ENCODE measurements around the gene STXBP3.

The STXBP3 gene

DNA sequence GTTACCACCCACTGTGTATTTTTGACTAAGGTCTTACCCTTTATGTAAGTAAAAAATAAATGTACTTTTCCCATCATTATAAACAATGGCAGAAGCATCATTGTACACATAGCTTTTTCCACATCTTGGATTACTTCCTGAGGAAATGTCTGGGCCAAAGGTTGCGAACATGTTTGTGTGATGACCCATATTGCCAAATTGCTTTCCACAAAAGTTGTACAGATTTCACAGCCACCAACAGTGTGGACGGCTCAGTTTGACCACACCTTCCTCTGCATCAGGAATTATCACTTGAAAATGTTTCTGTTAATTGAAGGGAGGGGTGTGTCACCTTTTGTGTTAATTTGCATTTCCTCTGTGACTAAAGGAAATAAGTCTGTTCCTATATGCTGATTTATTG, 84.8 kb downstream of the STXBP3 start:
- no peak overlapping the region for H3K4me3 ChIP-seq (ENCODE audit: low read depth, low read length)
- H3K4me1 ChIP-seq (ENCODE audit: control insufficient read depth, insufficient read depth, low read length), result peaks cover 2% of the 10 kb centered on the region
- no peak overlapping the region for H3K9ac ChIP-seq (ENCODE audit: low read depth, low read length)
- no peaks in the 10 kb centered on the region for H3K36me3 ChIP-seq (ENCODE audit: control insufficient read depth, insufficient read depth, low read length)
- H3K27me3 ChIP-seq (ENCODE audit: control insufficient read depth, insufficient read depth, low read length), result no peaks in the 10 kb centered on the region
- H3K9me3 ChIP-seq (ENCODE audit: control insufficient read depth, insufficient read depth, low read length), result no peaks in the 10 kb centered on the region

GRCh38 chr1:108832929-108833328, 86.5 kb downstream of the STXBP3 start:
- H3K9ac ChIP-seq (ENCODE audit: low read depth, low read length), result no peak overlapping the region
- H3K4me3 ChIP-seq (ENCODE audit: low read depth, low read length), result no peak overlapping the region
- H3K9me3 ChIP-seq (ENCODE audit: control insufficient read depth, insufficient read depth, low read length), result no peaks in the 10 kb centered on the region
- H3K36me3 ChIP-seq (ENCODE audit: control insufficient read depth, insufficient read depth, low read length), result no peaks in the 10 kb centered on the region
- peaks cover 2% of the 10 kb centered on the region for H3K4me1 ChIP-seq (ENCODE audit: control insufficient read depth, insufficient read depth, low read length)
- no peaks in the 10 kb centered on the region for H3K27me3 ChIP-seq (ENCODE audit: control insufficient read depth, insufficient read depth, low read length)

DNA sequence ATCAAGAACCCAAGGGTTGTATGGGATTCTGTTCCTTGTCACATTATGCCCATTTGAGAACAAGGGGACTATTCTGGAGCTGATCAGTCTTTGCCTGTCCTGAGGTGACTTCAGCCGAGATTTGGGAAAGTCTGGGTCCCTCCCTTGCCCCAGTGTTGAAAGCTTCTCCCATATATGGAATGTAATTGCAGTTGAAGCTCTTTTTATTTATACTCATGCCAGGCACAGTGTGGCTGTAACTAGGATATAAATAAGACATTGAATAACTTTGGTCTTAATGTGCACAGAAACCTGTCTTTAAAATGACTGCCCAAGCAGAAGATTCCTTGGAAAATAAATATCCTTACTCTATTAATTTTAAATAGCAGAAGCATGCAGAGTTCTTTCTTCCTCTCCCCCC, 95.2 kb downstream of the STXBP3 start:
- no peak overlapping the region for H3K4me3 ChIP-seq (ENCODE audit: low read depth, low read length)
- H3K36me3 ChIP-seq (ENCODE audit: control insufficient read depth, insufficient read depth, low read length), result no peaks in the 10 kb centered on the region
- no peaks in the 10 kb centered on the region for H3K27me3 ChIP-seq (ENCODE audit: control insufficient read depth, insufficient read depth, low read length)

DNA sequence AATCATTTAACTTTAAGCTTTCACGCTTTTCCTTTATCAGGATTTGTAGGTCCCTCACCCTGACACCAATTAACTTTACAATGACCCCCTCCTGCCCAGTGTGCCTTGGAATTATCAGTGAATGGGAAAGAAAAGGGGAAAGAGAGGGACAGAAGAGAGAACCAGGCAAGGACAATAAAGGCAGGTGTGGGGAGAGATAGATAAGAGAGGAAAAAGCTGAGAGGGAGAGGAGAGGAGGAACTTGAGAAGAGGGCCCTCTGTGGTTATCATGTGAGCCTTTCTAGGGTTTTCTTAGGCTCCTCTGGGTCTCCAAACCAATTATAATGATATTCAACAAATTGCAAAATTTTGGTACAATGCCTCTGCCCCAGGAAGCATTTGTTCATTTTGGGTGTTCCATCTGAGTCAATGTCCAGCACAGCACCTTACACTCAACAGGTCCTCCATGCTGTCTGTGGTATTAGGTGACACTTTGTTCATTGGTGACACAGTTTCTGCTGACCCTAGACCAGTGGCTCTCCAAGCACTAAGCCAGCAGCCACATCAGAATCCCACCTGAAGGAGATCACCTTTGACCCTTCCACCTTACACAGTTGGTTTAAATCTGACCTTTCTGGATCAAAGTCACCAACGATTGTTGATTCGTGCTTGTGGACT, 96.2 kb downstream of the STXBP3 start:
- H3K27me3 ChIP-seq (ENCODE audit: control insufficient read depth, insufficient read depth, low read length), result no peaks in the 10 kb centered on the region
- no peaks in the 10 kb centered on the region for H3K36me3 ChIP-seq (ENCODE audit: control insufficient read depth, insufficient read depth, low read length)
- H3K9me3 ChIP-seq (ENCODE audit: control insufficient read depth, insufficient read depth, low read length), result no peaks in the 10 kb centered on the region
- H3K9ac ChIP-seq (ENCODE audit: low read depth, low read length), result no peak overlapping the region
- H3K4me1 ChIP-seq (ENCODE audit: control insufficient read depth, insufficient read depth, low read length), result no peaks in the 10 kb centered on the region
- H3K4me3 ChIP-seq (ENCODE audit: low read depth, low read length), result no peak overlapping the region

More for the DNA sequence above, 95.2 kb downstream of the STXBP3 start:
- Histone ChIP-seq H3K9me3 (ENCODE audit: control insufficient read depth, insufficient read depth, low read length) (no peaks in the 10 kb centered on the region), H3K4me1 (ENCODE audit: control insufficient read depth, insufficient read depth, low read length) (no peaks in the 10 kb centered on the region), H3K9ac (ENCODE audit: low read depth, low read length) (no peak overlapping the region)

GRCh38 chr1:108843390-108844137, 97.1 kb downstream of the STXBP3 start:
- no peak overlapping the region for H3K9ac ChIP-seq (ENCODE audit: low read depth, low read length)
- H3K27me3 ChIP-seq (ENCODE audit: control insufficient read depth, insufficient read depth, low read length), result no peaks in the 10 kb centered on the region
- no peaks in the 10 kb centered on the region for H3K9me3 ChIP-seq (ENCODE audit: control insufficient read depth, insufficient read depth, low read length)
- no peaks in the 10 kb centered on the region for H3K36me3 ChIP-seq (ENCODE audit: control insufficient read depth, insufficient read depth, low read length)
- H3K4me1 ChIP-seq (ENCODE audit: control insufficient read depth, insufficient read depth, low read length), result no peaks in the 10 kb centered on the region
- H3K4me3 ChIP-seq (ENCODE audit: low read depth, low read length), result no peak overlapping the region

- Histone ChIP-seq H3K9me3 (ENCODE audit: control insufficient read depth, insufficient read depth, low read length) (no peaks in the 10 kb centered on the region), H3K4me1 (ENCODE audit: control insufficient read depth, insufficient read depth, low read length) (no peaks in the 10 kb centered on the region), H3K27me3 (ENCODE audit: control insufficient read depth, insufficient read depth, low read length) (no peaks in the 10 kb centered on the region)
These were observed 99.0 kb downstream of the STXBP3 start for GRCh38 chr1:108845446-108845845.

DNA sequence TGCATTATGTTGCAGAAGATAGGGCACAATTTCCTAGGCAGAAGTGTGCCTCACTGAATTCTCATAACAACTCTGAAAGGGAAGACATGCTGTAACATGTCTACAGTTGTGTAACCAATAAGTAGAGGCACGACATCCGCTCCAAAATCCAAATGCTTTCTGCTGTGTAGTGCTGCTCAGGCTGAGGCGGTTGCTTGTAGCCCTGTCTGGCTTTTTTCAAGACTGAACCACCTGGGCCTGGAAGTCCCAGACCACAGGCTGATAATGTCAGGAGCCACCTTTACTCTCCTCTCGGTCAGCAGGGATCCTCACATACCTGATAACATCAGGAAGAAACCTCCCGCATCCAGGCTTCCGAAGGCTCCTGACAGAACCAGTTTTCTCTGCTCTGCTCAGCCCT, 99.5 kb downstream of the STXBP3 start:
- no peaks in the 10 kb centered on the region for H3K9me3 ChIP-seq (ENCODE audit: control insufficient read depth, insufficient read depth, low read length)
- no peaks in the 10 kb centered on the region for H3K36me3 ChIP-seq (ENCODE audit: control insufficient read depth, insufficient read depth, low read length)
- H3K9ac ChIP-seq (ENCODE audit: low read depth, low read length), result no peak overlapping the region
- no peaks in the 10 kb centered on the region for H3K27me3 ChIP-seq (ENCODE audit: control insufficient read depth, insufficient read depth, low read length)
- no peak overlapping the region for H3K4me3 ChIP-seq (ENCODE audit: low read depth, low read length)
- no peaks in the 10 kb centered on the region for H3K4me1 ChIP-seq (ENCODE audit: control insufficient read depth, insufficient read depth, low read length)

More at GRCh38 chr1:108845446-108845845, 99.0 kb downstream of the STXBP3 start:
- Histone ChIP-seq H3K4me3 (ENCODE audit: low read depth, low read length) (no peak overlapping the region), H3K36me3 (ENCODE audit: control insufficient read depth, insufficient read depth, low read length) (no peaks in the 10 kb centered on the region), H3K9ac (ENCODE audit: low read depth, low read length) (no peak overlapping the region)

- no peaks in the 10 kb centered on the region for H3K27me3 ChIP-seq (ENCODE audit: control insufficient read depth, insufficient read depth, low read length)
- no peaks in the 10 kb centered on the region for H3K9me3 ChIP-seq (ENCODE audit: control insufficient read depth, insufficient read depth, low read length)
- H3K36me3 ChIP-seq (ENCODE audit: control insufficient read depth, insufficient read depth, low read length), result no peaks in the 10 kb centered on the region
- no peaks in the 10 kb centered on the region for H3K4me1 ChIP-seq (ENCODE audit: control insufficient read depth, insufficient read depth, low read length)
- no peak overlapping the region for H3K9ac ChIP-seq (ENCODE audit: low read depth, low read length)
- no peak overlapping the region for H3K4me3 ChIP-seq (ENCODE audit: low read depth, low read length)
These were observed 101.0 kb downstream of the STXBP3 start for GRCh38 chr1:108847494-108847893.

GRCh38 chr1:108848806-108849205, 102.3 kb downstream of the STXBP3 start:
- no peaks in the 10 kb centered on the region for H3K9me3 ChIP-seq (ENCODE audit: control insufficient read depth, insufficient read depth, low read length)
- no peaks in the 10 kb centered on the region for H3K36me3 ChIP-seq (ENCODE audit: control insufficient read depth, insufficient read depth, low read length)
- no peak overlapping the region for H3K4me3 ChIP-seq (ENCODE audit: low read depth, low read length)
- no peak overlapping the region for H3K9ac ChIP-seq (ENCODE audit: low read depth, low read length)
- no peaks in the 10 kb centered on the region for H3K27me3 ChIP-seq (ENCODE audit: control insufficient read depth, insufficient read depth, low read length)
- H3K4me1 ChIP-seq (ENCODE audit: control insufficient read depth, insufficient read depth, low read length), result no peaks in the 10 kb centered on the region

DNA sequence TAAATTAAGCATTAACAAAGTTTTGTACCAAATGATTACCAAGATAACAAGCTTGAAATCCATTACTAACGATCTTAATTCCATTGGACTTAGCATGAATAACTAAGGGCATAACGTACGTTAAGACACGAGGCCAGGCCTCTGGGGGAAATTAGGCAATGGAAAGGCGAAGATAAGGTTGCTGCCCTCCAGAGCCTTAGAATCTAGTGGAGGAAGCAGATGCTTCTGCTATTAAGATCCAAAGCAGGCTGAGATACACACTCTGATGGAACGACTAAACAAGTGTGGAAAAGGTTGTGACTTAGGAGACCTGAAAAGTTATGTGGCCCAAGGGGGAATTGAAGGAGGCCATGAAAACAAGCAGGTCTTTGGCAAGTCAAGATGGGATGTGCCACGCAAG, 104.5 kb downstream of the STXBP3 start:
- Histone ChIP-seq H3K9ac (ENCODE audit: low read depth, low read length) (no peak overlapping the region), H3K27me3 (ENCODE audit: control insufficient read depth, insufficient read depth, low read length) (no peaks in the 10 kb centered on the region), H3K4me1 (ENCODE audit: control insufficient read depth, insufficient read depth, low read length) (no peaks in the 10 kb centered on the region), H3K4me3 (ENCODE audit: low read depth, low read length) (no peak overlapping the region), H3K9me3 (ENCODE audit: control insufficient read depth, insufficient read depth, low read length) (no peaks in the 10 kb centered on the region), H3K36me3 (ENCODE audit: control insufficient read depth, insufficient read depth, low read length) (no peaks in the 10 kb centered on the region)

DNA sequence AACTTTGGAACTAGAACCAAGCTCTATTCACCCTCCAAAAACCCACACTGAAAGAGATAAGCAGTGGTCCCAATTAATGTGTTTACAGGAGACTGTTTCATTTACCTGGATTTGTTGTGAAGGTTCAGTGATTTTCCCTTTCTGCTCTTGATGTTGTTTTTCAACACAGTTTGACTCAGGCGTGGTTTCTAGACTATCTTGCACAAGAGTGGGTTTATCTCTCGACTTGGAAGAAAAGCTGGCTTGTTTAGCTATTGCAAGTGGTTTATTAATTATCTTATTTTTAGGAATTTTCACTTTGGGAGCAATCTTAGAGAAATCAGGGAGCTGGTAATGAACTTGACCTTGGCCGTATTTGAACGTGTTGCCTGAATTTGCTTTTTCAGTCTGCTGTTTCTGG, 105.1 kb downstream of the STXBP3 start:
- Histone ChIP-seq H3K4me1 (ENCODE audit: control insufficient read depth, insufficient read depth, low read length) (no peaks in the 10 kb centered on the region), H3K9me3 (ENCODE audit: control insufficient read depth, insufficient read depth, low read length) (no peaks in the 10 kb centered on the region), H3K27me3 (ENCODE audit: control insufficient read depth, insufficient read depth, low read length) (no peaks in the 10 kb centered on the region), H3K36me3 (ENCODE audit: control insufficient read depth, insufficient read depth, low read length) (no peaks in the 10 kb centered on the region), H3K9ac (ENCODE audit: low read depth, low read length) (no peak overlapping the region), H3K4me3 (ENCODE audit: low read depth, low read length) (no peak overlapping the region)
